SKM-1 (cell line): ENCODE data around the gene PHTF2.
"Not testable (repeated sequence)": the region's sequence is repeated elsewhere in the genome, so short reads cannot be mapped to it uniquely, and the experiment has no call there.

Source experiments
- DNase-seq: peaks from one replicate; lab custom pipeline; 2025; ENCODE audit not compliant: unreplicated experiment; lab: John Stamatoyannopoulos, UW

The PHTF2 gene

GRCh38 chr7:77873416-77874327 is 75.1 kb downstream of the PHTF2 start:
- not testable (repeated sequence) for DNase-seq

GRCh38 chr7:77877791-77878190 is 79.2 kb downstream of the PHTF2 start:
- no peak for DNase-seq

- no peak for DNase-seq
Observed at GRCh38 chr7:77878500-77878899, 79.9 kb downstream of the PHTF2 start.

DNA sequence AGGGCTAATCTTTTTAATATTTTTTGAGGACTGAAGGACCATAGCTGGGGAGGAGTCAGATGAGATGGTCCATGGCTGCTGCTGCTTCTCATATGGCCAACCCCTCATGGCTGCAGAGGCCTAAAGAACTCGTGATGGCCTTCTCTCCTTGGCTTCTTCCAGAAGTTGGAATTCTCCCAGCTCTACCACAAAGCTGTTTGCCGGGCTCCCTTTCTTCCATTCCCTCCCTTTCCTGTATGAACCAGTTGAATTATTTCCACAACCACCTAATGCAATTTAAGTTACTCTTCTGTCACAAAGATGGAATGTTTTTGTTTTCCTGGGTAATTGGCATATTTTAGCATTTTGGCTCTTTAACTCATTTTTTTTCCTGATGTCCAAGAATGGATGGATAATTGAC is 80.7 kb downstream of the PHTF2 start:
- DNase-seq: no peak

DNA sequence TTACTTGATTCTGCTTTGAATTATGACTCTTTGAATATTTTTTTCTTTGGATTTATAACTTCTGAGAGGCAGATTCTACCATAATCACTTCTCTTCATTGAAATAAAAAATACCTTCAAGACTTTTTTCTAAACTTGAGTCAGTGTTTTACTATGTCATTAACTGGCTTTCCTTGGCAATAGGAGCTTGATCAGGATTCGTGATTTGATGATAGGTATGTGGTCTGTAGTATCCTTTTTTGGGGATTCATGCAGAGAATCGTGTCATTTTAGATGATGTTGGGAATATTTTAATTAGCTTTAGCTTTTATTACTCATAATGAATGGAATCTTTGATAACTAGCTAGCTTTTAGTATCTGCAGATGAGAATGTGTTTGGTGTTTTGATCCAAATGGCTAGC is 83.3 kb downstream of the PHTF2 start:
- no peak for DNase-seq

- DNase-seq: no peak
Observed at GRCh38 chr7:77885155-77885554, 86.6 kb downstream of the PHTF2 start.

- DNase-seq: no peak
Observed at GRCh38 chr7:77887567-77887966, 89.0 kb downstream of the PHTF2 start.

GRCh38 chr7:77888998-77889397 is 90.4 kb downstream of the PHTF2 start:
- no peak for DNase-seq

- DNase-seq: no peak
Observed at GRCh38 chr7:77893813-77894212, 95.2 kb downstream of the PHTF2 start.

GRCh38 chr7:77894574-77895091 is 96.1 kb downstream of the PHTF2 start:
- no peak for DNase-seq

GRCh38 chr7:77895905-77896304 is 97.3 kb downstream of the PHTF2 start:
- DNase-seq: no peak

- DNase-seq: no peak
Observed at GRCh38 chr7:77897004-77897547, 98.5 kb downstream of the PHTF2 start.

- no peak for DNase-seq
Observed at GRCh38 chr7:77899516-77899915, 100.9 kb downstream of the PHTF2 start.

- DNase-seq: no peak
Observed at GRCh38 chr7:77903597-77903996, 105.0 kb downstream of the PHTF2 start.

DNA sequence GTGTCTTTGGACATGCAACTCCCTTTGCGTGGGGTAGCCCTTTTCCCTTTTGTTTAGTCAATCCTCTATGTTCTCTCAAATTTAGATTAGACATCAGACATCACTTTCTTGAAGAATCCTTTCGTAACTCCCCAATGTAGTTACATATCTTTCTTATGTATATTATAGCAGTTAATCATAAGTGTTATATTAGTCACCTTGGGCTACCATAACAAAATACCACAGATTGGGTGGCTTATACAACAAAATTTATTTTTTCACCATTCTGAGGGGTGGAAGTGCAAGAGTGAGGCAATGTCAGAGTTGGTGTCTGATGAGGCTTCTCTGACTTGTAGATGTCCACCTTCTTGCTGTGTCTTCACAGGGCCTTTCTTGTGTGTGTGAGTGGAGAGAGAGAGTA is 105.7 kb downstream of the PHTF2 start:
- DNase-seq: no peak

DNA sequence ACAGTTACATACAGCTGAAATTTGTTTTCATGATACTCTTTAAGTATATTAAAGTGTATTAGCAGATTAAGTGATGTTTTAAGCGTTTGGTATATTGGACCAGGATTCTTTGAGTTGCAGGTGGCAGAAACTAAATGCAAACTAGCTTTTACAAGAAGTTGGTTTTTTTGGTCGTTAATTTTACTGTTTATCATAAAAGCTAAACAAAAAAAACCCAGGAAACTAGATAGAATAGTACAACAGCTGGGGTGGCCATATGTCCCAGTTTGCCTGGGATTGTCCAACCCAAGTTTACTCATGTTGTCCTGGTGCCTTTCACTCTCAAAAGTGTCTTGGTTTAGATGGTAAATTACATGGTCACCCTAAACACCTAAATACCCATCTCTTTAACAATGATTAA is 108.7 kb downstream of the PHTF2 start:
- no peak for DNase-seq

- DNase-seq: no peak
Observed at GRCh38 chr7:77908664-77909063, 110.1 kb downstream of the PHTF2 start.

GRCh38 chr7:77910124-77910523 is 111.6 kb downstream of the PHTF2 start:
- no peak for DNase-seq

GRCh38 chr7:77912293-77912692 is 113.7 kb downstream of the PHTF2 start:
- no peak for DNase-seq

DNA sequence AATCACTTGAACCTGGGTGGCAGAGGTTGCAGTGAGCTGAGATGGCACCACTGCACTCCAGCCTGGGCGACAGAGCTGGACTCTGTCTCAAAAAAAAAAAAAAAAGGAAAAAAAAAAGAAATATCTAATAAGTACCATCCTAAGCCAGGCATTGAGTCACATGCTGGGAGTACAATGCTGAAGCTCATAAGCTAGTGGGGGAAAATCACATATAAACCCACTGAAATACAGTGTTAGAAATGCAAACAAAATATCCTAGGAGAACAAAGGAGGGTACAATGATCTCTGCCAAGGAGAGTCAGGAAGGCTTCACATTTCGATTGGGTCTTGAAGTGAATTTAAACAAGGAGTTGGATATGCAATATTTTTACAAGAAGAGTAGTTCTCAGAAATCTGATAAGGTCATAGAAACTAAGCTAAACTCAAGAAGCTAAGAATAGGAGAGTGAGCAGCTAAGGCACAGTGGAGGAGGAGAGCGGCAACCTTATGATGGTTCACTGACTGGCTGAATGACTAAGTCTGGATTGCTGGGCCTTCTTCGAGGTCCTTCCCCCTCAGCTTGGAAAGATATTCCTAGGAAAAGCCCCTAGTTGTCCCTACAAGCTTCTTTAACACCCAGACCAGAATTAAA is 115.5 kb downstream of the PHTF2 start:
- DNase-seq: no peak

- no peak for DNase-seq
Observed at GRCh38 chr7:77917500-77918262, 119.1 kb downstream of the PHTF2 start.
